Fibroblast of skin of left quadriceps (primary cell): ENCODE data around the gene FAM229A.

Experiments used
- DNase-seq, 2 experiments: peaks; one replicate each; pipeline ENCODE4 v3.0.0-alpha.2; 2013; ENCODE audit warnings: low read depth in 2 of 2

The FAM229A gene

GRCh38 chr1:32350785-32351398, 11.4 kb downstream of the FAM229A start:
- peak in 1 of 2 experiments; percentile 37 for DNase-seq

GRCh38 chr1:32349211-32349708, 13.0 kb downstream of the FAM229A start:
- no peak for DNase-seq

GRCh38 chr1:32346532-32347157, 15.6 kb downstream of the FAM229A start:
- no peak for DNase-seq

- no peak for DNase-seq
These were observed 16.9 kb downstream of the FAM229A start for GRCh38 chr1:32345289-32345827.

GRCh38 chr1:32342704-32343103, 19.6 kb downstream of the FAM229A start:
- no peak for DNase-seq

GRCh38 chr1:32341971-32342370, 20.3 kb downstream of the FAM229A start:
- no peak for DNase-seq

GRCh38 chr1:32341186-32341757, 21.0 kb downstream of the FAM229A start:
- DNase-seq, result no peak

- no peak for DNase-seq
These were observed 22.8 kb downstream of the FAM229A start for GRCh38 chr1:32339363-32339978.

GRCh38 chr1:32338637-32339145, 23.6 kb downstream of the FAM229A start:
- DNase-seq, result no peak

- no peak for DNase-seq
These were observed 24.2 kb downstream of the FAM229A start for GRCh38 chr1:32337855-32338636.

- no peak for DNase-seq
These were observed 25.2 kb downstream of the FAM229A start for GRCh38 chr1:32336963-32337675.

- DNase-seq, result no peak
These were observed 25.7 kb downstream of the FAM229A start for GRCh38 chr1:32336591-32336932.

GRCh38 chr1:32335790-32336590, 26.3 kb downstream of the FAM229A start, which contains the start of gene MARCKSL1:
Gene MARCKSL1 (minus strand): TSS chr1:32336233. CDS start chr1:32336033, 200 bp downstream.
- peak; percentile 57 to 61 for DNase-seq

- DNase-seq, result no peak
These were observed 26.8 kb downstream of the FAM229A start for GRCh38 chr1:32335535-32335789.

- no peak for DNase-seq
These were observed 27.3 kb downstream of the FAM229A start for GRCh38 chr1:32334864-32335534.

GRCh38 chr1:32334274-32334861, 27.9 kb downstream of the FAM229A start:
- no peak for DNase-seq

GRCh38 chr1:32333251-32333963, 28.9 kb downstream of the FAM229A start:
- no peak for DNase-seq

- no peak for DNase-seq
These were observed 29.8 kb downstream of the FAM229A start for GRCh38 chr1:32332290-32333079.
